Upper lobe of left lung (tissue), 4 donors: Measurements from ENCODE around the gene MIF.

Experiments used
- EP300 ChIP-seq, 4 donors: sonication (generic); formaldehyde crosslinking; IDR thresholded peaks; one replicate each; pipeline ENCODE4 v1.5.1; 2017; ENCODE audit warnings: antibody characterized with exemption in 4 of 4, control low read depth in 2 of 4
- POLR2A ChIP-seq, 4 donors: fragments of 450-650 bp; IDR thresholded peaks; one replicate each; pipeline ENCODE4 v1.5.1; 2016 to 2017; ENCODE audit warnings: antibody characterized with exemption in 4 of 4, mild to moderate bottlenecking in 2 of 4
- POLR2AphosphoS5 ChIP-seq, 2 donors: sonication (generic); formaldehyde crosslinking; IDR thresholded peaks; one replicate each; pipeline ENCODE4 v1.5.1; 2017; ENCODE audit warnings: antibody characterized with exemption in 2 of 2
- TF ChIP-seq, protein P1 (sequence below), 6 experiments: fragments of 450-650 bp in 4 of 6; fragments of 200-600 bp in 2 of 6; sonication (generic) in 2 of 6; IDR thresholded peaks; one replicate each; pipeline ENCODE4 v1.5.1; 2016 to 2019; ENCODE audit warnings: antibody characterized with exemption in 6 of 6

DNA sequence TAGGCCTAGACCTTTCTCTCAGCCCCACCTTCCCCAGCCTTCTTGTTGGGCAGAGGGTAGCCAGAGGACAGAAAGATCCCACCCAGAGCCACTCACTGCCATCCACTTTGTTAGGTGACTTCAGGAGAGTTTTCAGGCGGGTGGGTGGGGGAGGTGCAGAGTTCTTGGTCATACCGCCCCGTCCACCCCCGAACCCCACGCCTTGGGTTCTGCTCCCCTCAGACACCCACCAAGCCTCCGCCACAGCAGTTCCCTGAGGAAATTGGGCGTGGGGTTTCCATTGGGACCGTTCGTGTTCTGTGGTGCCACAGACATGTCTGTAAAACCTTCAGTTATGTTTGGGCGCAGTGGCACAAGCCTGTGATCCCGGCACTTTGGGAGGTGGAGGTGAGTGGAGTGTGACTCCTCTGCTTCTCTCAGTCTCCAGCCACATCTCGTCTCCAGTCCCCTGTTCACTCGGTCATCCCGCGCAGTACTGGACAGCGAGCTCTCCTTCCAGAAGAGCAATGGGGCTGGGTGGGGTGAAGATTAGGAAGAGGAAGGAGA lies 1.5 kb downstream of the MIF start:
- TF ChIP-seq POLR2A (IDR thresholded peaks at IDR 0.05): no peak
- TF ChIP-seq, protein P1, sequence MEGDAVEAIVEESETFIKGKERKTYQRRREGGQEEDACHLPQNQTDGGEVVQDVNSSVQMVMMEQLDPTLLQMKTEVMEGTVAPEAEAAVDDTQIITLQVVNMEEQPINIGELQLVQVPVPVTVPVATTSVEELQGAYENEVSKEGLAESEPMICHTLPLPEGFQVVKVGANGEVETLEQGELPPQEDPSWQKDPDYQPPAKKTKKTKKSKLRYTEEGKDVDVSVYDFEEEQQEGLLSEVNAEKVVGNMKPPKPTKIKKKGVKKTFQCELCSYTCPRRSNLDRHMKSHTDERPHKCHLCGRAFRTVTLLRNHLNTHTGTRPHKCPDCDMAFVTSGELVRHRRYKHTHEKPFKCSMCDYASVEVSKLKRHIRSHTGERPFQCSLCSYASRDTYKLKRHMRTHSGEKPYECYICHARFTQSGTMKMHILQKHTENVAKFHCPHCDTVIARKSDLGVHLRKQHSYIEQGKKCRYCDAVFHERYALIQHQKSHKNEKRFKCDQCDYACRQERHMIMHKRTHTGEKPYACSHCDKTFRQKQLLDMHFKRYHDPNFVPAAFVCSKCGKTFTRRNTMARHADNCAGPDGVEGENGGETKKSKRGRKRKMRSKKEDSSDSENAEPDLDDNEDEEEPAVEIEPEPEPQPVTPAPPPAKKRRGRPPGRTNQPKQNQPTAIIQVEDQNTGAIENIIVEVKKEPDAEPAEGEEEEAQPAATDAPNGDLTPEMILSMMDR (IDR thresholded peaks at IDR 0.05): no peak
- no peak for TF ChIP-seq EP300 (IDR thresholded peaks at IDR 0.05)
- TF ChIP-seq POLR2AphosphoS5 (IDR thresholded peaks at IDR 0.05): no peak
